HCT116 (cell line): Measurements from ENCODE around the gene MZT2A. TPM values are rescaled to one million over a fixed set of nuclear protein-coding genes. Genes with fewer than 3 reads are reported as not detected.
"Not testable (repeated sequence)": the region's sequence is repeated elsewhere in the genome, so short reads cannot be mapped to it uniquely, and the experiment has no call there.

Experiments used
- ATAC-seq: fragments of 200-7000 bp; cut with Tn5 transposase; 2 replicates; pipeline ENCODE4 v1.9.1; 2020; ENCODE audit warnings: mild to moderate bottlenecking, moderate library complexity
- Bru-seq: library from RNA; stranded (reverse); fragments of 400-500 nt; gene quantifications from one replicate; lab custom pipeline; 2021; lab: Mats Ljungman, UMichigan
- BruChase-seq, 2 experiments: library from RNA; stranded (reverse); fragments of 400-500 nt; gene quantifications; one replicate each; lab custom pipeline; 2021; lab: Mats Ljungman, UMichigan
- BruUV-seq: library from RNA; stranded (reverse); fragments of 400-500 nt; replicated peaks from 2 replicates; lab custom pipeline; 2021; lab: Mats Ljungman, UMichigan
- CTCF ChIA-PET: fragments of 300-600 bp; sonication (Branson Sonifier 250); formaldehyde crosslinking; loops from one replicate; lab custom pipeline; 2021; ENCODE audit warnings: antibody characterized with exemption; lab: Charles Lee
- POLR2A ChIA-PET: fragments of 300-600, 350-600 bp; sonication (Branson Sonifier 250); formaldehyde crosslinking; loops from one replicate; lab custom pipeline; 2021; ENCODE audit warnings: antibody characterized with exemption; lab: Charles Lee
- RAD21 ChIA-PET, 2 experiments: fragments of 300-600 bp; sonication (Branson Sonifier 250); formaldehyde crosslinking; loops; one replicate each; lab custom pipeline; 2023; ENCODE audit warnings: low total read pairs in 2 of 2; ENCODE audit not compliant: uncharacterized antibody in 2 of 2, unreplicated experiment in 2 of 2, low non-redundant PET in 1 of 2; lab: Charles Lee
- DNase-seq: peaks from one replicate; pipeline ENCODE4 v3.0.0-alpha.2; 2010; ENCODE audit warnings: low read depth, low spot score
- H2AFZ ChIP-seq: fragments of 200-600 bp; shearing (Covaris generic), sonication (generic); 2 replicates; pipeline ENCODE4 v1.6.1; 2017; ENCODE audit warnings: low read depth, mixed run types, mixed read lengths, antibody characterized with exemption, low read length; ENCODE audit not compliant: poor library complexity, severe bottlenecking
- H3K27ac ChIP-seq: 2 replicates; pipeline ENCODE4 v1.5.1; 2012; ENCODE audit warnings: low read depth, low read length
- H3K27me3 ChIP-seq: fragments of 200-600 bp; sonication (generic); 2 replicates; pipeline ENCODE4 v1.6.1; 2016; ENCODE audit warnings: mixed run types, low read length, mixed read lengths; ENCODE audit not compliant: insufficient read depth
- H3K36me3 ChIP-seq, 2 experiments: fragments of 200-500 bp in 1 of 2; fragments of 200-600 bp in 1 of 2; sonication (Bioruptor generic) in 1 of 2; sonication (generic) in 1 of 2; 2 replicates each; pipeline versions ENCODE4 v1.5.1 to v1.6.1; 2014 to 2016; ENCODE audit warnings: low read length in 2 of 2, inconsistent platforms in 1 of 2, mixed read lengths in 1 of 2, mixed run types in 1 of 2; ENCODE audit not compliant: insufficient read depth in 2 of 2, control insufficient read depth in 1 of 2
- H3K4me1 ChIP-seq, 2 experiments: fragments of 200-600 bp in 1 of 2; sonication (generic) in 1 of 2; 2 replicates each; pipeline versions ENCODE4 v1.5.1 to v1.6.1; 2012 to 2017; ENCODE audit warnings: low read length in 2 of 2, inconsistent platforms in 1 of 2, mild to moderate bottlenecking in 1 of 2, mixed read lengths in 1 of 2, mixed run types in 1 of 2, moderate library complexity in 1 of 2; ENCODE audit not compliant: insufficient read depth in 2 of 2, control insufficient read depth in 1 of 2
- H3K4me2 ChIP-seq: fragments of 200-600 bp; sonication (generic); 2 replicates; pipeline ENCODE4 v1.6.1; 2017; ENCODE audit warnings: mixed run types, low read length, mixed read lengths
- H3K4me3 ChIP-seq, 2 experiments: fragments of 200-600 bp in 1 of 2; sonication (generic) in 1 of 2; replicated peaks in 1 of 2; 2 replicates each; pipeline ENCODE4 v1.5.1; 2011 to 2016; ENCODE audit warnings: low read length in 2 of 2, control low read depth in 1 of 2, low read depth in 1 of 2, mild to moderate bottlenecking in 1 of 2, mixed read lengths in 1 of 2, mixed run types in 1 of 2
- H3K79me2 ChIP-seq: fragments of 200-600 bp; sonication (generic); 2 replicates; pipeline ENCODE4 v1.6.1; 2017; ENCODE audit warnings: mild to moderate bottlenecking, mixed run types, low read length, moderate library complexity, mixed read lengths; ENCODE audit not compliant: insufficient read depth
- H3K9ac ChIP-seq: fragments of 200-600 bp; sonication (generic); 2 replicates; pipeline ENCODE4 v1.6.1; 2016; ENCODE audit warnings: low read length, mixed read lengths
- H3K9me2 ChIP-seq: fragments of 200-600 bp; sonication (generic), shearing (Covaris generic); 2 replicates; pipeline ENCODE4 v1.6.1; 2017; ENCODE audit warnings: mixed run types, mild to moderate bottlenecking, moderate library complexity; ENCODE audit not compliant: insufficient read depth
- H3K9me3 ChIP-seq, 2 experiments: fragments of 200-500 bp in 1 of 2; fragments of 200-600 bp in 1 of 2; sonication (Bioruptor generic) in 1 of 2; sonication (generic) in 1 of 2; 2 replicates each; pipeline ENCODE4 v1.6.1; 2014 to 2017; ENCODE audit warnings: low read length in 2 of 2, mixed read lengths in 2 of 2, inconsistent platforms in 1 of 2, low read depth in 1 of 2, mild to moderate bottlenecking in 1 of 2, mixed run types in 1 of 2, moderate library complexity in 1 of 2; ENCODE audit not compliant: control insufficient read depth in 1 of 2, insufficient read depth in 1 of 2
- H4K20me1 ChIP-seq: fragments of 200-600 bp; sonication (generic), shearing (Covaris generic); 2 replicates; pipeline ENCODE4 v1.6.1; 2017; ENCODE audit warnings: mixed run types, mild to moderate bottlenecking, moderate library complexity; ENCODE audit not compliant: insufficient read depth
- SIN3A ChIP-seq: IDR thresholded peaks from 2 replicates; pipeline ENCODE4 v1.6.1; 2012; ENCODE audit warnings: low read depth
- ZFX ChIP-seq: fragments of 450-650 bp; IDR thresholded peaks from 2 replicates; pipeline ENCODE4 v1.6.1; 2017
- intact Hi-C: fragments of 100-400 bp; cut with micrococcal nuclease; formaldehyde crosslinking; loops from 2 replicates; pipeline ENCODE4 v1.10.0; 2022
- long read RNA-seq: library from polyadenylated mRNA; unstranded; transcript quantifications from one replicate; pipeline ENCODE4 v2.0.0, GENCODE V29; 2021; ENCODE audit not compliant: unreplicated experiment
- polyA plus RNA-seq: library from polyadenylated mRNA; unstranded; fragments of >200 nt; gene quantifications from 2 replicates; pipeline ENCODE4 v1.2.1, GENCODE V29; 2012; ENCODE audit warnings: missing spikeins
- total RNA-seq: library from RNA; stranded (reverse); gene quantifications from one replicate; pipeline ENCODE4 v1.2.1, GENCODE V29; 2021; ENCODE audit not compliant: unreplicated experiment

MZT2A gene, protein sequence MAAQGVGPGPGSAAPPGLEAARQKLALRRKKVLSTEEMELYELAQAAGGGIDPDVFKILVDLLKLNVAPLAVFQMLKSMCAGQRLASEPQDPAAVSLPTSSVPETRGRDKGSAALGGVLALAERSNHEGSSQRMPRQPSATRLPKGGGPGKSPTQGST
- total RNA-seq (203 TPM), Bru-seq, nascent RNA (percentile 75 among the genes with signal in this experiment), BruChase-seq, experiment 1, labeled RNA remaining after a 6-hour chase (percentile 69 among the genes with signal in this experiment), BruChase-seq, experiment 2, labeled RNA remaining after a 2-hour chase (percentile 75 among the genes with signal in this experiment)
- polyA plus RNA-seq = 360 and 421 TPM in 2 replicates
- long read RNA-seq, transcript MZT2A-201 (3 exons, 624 nt) = major isoform, 80 of 116 reads
- long read RNA-seq, partial matches to known transcripts = 19 of 116 reads
- long read RNA-seq, other reads (novel, unspliced or antisense) = 13 of 116 reads

DNA sequence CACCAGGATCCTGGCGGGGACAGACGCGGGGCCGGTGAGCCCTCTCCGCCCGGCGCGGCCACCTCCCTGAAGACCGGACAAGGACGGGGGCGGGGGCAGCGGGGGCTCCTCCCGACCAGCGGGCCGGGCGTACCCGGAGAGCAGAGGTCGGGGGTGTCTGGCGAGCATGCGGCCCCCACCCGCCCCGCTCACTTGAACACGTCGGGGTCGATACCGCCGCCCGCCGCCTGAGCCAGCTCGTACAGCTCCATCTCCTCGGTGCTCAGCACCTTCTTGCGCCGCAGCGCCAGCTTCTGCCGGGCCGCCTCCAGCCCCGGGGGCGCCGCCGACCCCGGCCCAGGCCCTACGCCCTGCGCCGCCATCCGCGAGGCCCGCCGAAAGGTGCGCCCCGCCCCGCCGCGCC, at the start of gene MZT2A:
TSS of gene MZT2A (minus strand) at position 383 of the 403 bp plus-strand sequence. CDS start at position 362, 21 bp downstream.
- H3K27me3 ChIP-seq, DNase-seq, BruUV-seq, H3K9me2 ChIP-seq, H2AFZ ChIP-seq, H3K36me3 ChIP-seq, H4K20me1 ChIP-seq, RAD21 ChIA-PET, POLR2A ChIA-PET, H3K9me3 ChIP-seq: not testable (repeated sequence)
- Histone ChIP-seq H3K4me3 (peak within 1 kb of the TSS; percentile 90 to 93), H3K9ac (peak within 1 kb of the TSS; percentile 96), H3K79me2 (peaks cover 83% of the 10 kb centered on the region), H3K4me1 (peaks cover 2 to 26% of the 10 kb centered on the region in 2 experiments; a peak in 2 of 4 replicates), H3K4me2 (peak within 1 kb of the TSS; percentile 93), H3K27ac (peak within 1 kb of the TSS; percentile 84)
- intact Hi-C loops = loop anchor here (1.0 to 2.0 kb wide), 2 partner anchors 79 to 337 kb away; no protein-coding TSS in a partner anchor
- peak; percentile 13 for ATAC-seq
- CTCF ChIA-PET = interaction anchor here (1.0 kb wide), 2 partner anchors 75 to 330 kb away, joined by 3 read pairs; no protein-coding TSS in a partner anchor
- TF ChIP-seq SIN3A = 0 out of 2 replicates have a peak, but pooled peaks have one; percentile 61
- peak; percentile 30; the same call in 1 of the 2 replicates for TF ChIP-seq ZFX

DNA sequence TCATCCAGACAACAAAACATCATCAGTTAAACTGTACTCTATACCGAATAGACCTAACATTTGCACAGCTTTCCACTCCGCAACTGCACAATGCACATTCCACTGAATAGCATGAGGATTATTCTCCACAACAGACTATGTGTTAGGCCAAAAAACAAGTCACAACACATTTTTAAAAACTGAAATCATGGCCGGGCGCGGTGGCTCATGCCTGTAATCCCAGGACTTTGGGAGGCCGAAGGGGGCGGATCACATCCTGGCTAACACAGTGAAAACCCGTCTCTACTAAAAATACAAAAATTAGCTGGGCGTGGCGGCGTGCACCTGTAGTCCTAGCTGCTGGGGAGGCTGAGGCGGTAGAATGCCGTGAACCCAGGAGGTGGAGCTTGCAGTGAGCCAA, 46.7 kb upstream of the MZT2A start:
- POLR2A ChIA-PET, H4K20me1 ChIP-seq, RAD21 ChIA-PET, H3K9me3 ChIP-seq, H3K4me3 ChIP-seq, H3K36me3 ChIP-seq, H3K79me2 ChIP-seq, CTCF ChIA-PET, ATAC-seq, H3K4me2 ChIP-seq, H3K27ac ChIP-seq, BruUV-seq, H3K9ac ChIP-seq, intact Hi-C loops, H3K9me2 ChIP-seq, DNase-seq, H2AFZ ChIP-seq, H3K4me1 ChIP-seq: not testable (repeated sequence)
- H3K27me3 ChIP-seq = peaks cover 16% of the 10 kb centered on the region; the same call in 1 of the 2 replicates

DNA sequence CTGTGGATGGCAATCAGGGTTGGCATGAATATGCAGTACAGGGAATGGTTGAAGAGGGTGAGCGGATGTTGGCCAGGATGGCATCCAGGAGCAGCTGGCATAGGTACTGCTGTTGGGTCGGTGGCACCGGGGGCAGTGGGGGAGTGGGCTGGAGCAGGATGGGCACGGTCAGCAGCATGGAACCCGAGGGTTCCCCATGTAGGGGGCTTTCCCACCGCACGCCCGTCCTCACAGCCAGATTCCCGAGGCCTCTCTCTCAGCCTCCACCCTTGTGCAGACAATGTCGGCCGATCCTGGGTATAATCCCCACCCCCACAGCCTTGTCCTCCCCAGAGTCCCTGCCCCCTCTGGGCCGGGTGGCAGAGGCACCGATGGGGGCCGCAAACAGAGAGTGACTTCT, 44.6 kb upstream of the MZT2A start:
- H2AFZ ChIP-seq, RAD21 ChIA-PET: not testable (repeated sequence)

DNA sequence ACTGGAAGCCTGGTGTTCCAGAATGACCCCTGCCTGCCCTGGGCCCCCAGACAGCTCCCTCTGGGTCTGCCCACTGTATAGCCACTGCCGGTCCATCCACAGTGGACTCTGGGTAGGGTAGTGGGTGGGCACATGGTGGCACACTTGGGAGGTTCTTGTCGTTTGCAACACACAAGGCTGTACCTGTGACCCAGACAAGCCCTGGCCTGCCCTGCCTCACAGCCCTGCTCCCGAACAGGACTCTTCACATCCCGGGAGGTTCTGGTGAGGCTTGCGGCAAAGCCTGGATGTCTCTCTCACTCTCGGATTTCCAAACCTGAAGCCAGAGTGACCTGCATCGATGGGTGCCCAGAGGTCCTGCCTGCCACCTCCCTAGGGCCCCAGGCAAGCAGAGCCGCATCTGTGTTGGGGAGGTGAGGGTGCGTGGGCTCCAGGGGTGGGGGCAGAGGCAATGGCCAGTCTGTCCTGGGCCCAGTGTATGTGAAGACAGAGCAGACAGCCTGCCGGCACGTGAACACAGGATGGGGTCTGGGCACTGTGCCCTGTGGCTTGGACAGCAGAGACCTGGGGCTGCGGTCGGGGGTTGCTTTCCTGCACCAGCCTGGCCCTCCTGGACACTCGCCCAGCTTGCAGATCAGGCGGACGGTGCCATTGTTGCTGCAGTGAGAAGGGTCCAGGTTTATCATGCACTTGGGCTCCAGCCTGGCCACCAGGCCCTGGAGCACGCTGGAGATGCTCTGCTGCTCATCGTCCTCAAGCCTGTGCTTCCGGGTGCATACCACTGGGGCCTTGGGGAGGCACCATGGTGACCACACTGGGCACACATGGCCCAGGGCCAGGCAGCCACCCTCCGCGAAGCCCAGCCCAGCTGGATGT, 44.0 kb upstream of the MZT2A start:
- H3K36me3 ChIP-seq, POLR2A ChIA-PET, ATAC-seq, H3K27me3 ChIP-seq, H3K4me1 ChIP-seq, H2AFZ ChIP-seq, H3K79me2 ChIP-seq, H4K20me1 ChIP-seq, RAD21 ChIA-PET, DNase-seq, BruUV-seq, H3K9me2 ChIP-seq, H3K9me3 ChIP-seq, H3K9ac ChIP-seq, CTCF ChIA-PET, H3K4me3 ChIP-seq, H3K27ac ChIP-seq, intact Hi-C loops, H3K4me2 ChIP-seq: not testable (repeated sequence)

More for the DNA sequence above, 44.6 kb upstream of the MZT2A start:
- H3K4me2 ChIP-seq, CTCF ChIA-PET, H3K4me1 ChIP-seq, H3K9ac ChIP-seq, BruUV-seq, POLR2A ChIA-PET, H3K79me2 ChIP-seq, intact Hi-C loops, H3K27me3 ChIP-seq, H3K4me3 ChIP-seq, H3K9me3 ChIP-seq, H3K36me3 ChIP-seq, H3K27ac ChIP-seq, H4K20me1 ChIP-seq, DNase-seq, ATAC-seq, H3K9me2 ChIP-seq: not testable (repeated sequence)
